Muscle of arm (tissue), 12 donors: ENCODE data around the gene TRMT2A. TPM values are rescaled to one million over a fixed set of nuclear protein-coding genes. Genes with fewer than 3 reads are reported as not detected.

Experiments used
- DNase-seq: peaks from one replicate; pipeline ENCODE4 v3.0.0-alpha.2; 2013
- polyA plus RNA-seq, 12 donors: library from polyadenylated mRNA; unstranded; fragments of 120-200 nt; gene quantifications; one replicate each; pipeline ENCODE4 v1.2.1, GENCODE V29; 2013; ENCODE audit not compliant: insufficient read length in 12 of 12

TRMT2A gene
- polyA plus RNA-seq, 12 donors: 30.0 to 61.2 (median 40.1) TPM; not detected in 1

GRCh38 chr22:20123366-20124082 is 6.5 kb upstream of the TRMT2A start:
- DNase-seq: no peak

DNA sequence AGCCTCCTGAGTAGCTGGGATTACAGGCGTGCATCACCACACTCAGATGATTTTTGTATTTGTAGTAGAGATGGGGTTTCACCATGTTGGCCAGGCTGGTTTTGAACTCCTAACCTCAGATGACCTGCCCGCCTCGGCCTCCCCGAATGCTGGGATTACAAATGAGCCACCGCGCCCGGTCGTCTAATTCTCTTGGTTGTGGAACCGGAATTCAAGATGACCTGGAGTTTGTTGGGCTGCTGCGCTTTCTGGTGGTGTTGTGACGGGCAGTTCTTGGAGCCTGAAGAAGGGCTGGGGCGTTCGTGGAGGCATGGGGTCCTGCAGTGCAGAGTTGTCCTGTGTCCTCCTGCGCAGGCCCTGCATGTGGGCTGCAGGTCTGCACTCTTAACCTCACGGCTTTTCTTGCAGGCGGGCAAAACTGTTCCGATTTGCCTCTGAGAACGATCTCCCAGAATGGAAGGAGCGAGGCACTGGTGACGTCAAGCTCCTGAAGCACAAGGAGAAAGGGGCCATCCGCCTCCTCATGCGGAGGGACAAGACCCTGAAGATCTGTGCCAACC is 4.9 kb upstream of the TRMT2A start:
- no peak for DNase-seq

DNA sequence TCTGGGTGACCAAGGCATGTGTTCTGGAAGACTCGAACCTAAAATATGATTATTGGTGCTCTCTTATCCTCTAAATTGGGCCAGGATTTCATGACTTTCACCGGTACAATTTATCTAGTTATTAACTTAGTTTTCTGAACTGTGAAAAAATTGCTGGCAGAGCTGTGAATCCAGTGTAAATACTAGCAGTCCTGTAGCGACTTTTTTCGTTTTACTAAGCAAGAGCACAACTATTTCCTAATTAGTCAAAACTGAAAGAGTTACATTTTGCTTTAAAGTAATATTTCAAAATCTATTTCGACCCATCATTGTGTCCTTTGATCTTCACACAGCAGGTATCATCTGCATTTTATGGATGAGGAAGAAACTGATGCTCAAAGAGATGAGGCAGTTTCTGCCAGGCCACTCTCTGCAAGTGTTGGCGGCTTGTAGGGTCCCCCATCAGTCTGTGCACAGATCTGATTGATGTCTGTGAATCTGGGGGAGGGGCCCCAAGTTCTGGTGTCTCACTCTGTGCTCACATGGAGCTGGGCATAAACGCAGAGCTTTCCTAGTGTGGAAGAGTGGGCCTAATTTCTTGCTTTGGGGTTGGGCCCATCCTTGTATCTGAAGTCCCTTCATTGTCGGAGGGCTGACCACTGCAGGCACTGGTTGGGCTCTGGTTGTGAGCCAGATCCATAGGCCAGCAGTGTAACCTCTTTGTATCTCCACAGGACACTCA is 1.4 kb upstream of the TRMT2A start:
- DNase-seq: no peak

DNA sequence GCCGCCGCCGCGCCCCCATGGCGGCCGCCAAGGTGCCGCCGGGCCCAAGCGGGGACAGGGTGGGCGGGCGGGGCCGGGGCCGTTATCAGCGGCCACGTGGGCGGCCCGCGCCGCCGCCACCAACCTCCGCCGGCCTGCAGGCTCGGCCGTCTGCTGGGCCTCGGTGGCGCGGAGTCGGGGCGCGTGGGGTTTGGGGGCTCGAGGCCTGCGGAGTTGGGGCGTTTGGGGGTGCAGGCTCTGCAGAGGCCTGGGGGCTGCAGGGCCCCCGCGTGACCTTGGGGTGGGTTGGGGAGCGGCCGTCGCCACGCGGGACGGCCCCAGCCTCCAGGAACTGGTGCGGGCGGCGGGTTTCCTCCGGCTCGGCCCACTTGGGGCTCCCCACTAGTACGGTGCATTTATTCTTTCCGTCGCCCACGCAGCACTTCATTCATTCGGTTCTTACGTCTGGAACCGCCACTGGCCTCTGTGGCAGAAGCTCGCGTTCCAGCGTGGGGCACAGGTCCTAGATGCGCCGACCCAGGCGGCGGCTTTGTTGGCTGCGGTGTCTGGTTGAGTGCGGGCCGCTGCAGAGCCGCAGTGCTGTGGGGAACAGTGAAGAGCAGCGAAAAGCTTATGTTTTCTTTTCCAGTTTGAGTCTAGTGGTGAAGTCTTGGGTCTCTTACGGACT is 740 bp upstream of the TRMT2A start:
- DNase-seq: no peak

- DNase-seq: no peak
Observed at GRCh38 chr22:20116376-20116950, 563 bp downstream of the TRMT2A start.

GRCh38 chr22:20115691-20116375 is 1.2 kb downstream of the TRMT2A start, which contains the start of gene RANBP1:
TSS of gene RANBP1 (plus strand) at chr22:20116104. CDS start at chr22:20116185, 81 bp downstream.
- no peak for DNase-seq

DNA sequence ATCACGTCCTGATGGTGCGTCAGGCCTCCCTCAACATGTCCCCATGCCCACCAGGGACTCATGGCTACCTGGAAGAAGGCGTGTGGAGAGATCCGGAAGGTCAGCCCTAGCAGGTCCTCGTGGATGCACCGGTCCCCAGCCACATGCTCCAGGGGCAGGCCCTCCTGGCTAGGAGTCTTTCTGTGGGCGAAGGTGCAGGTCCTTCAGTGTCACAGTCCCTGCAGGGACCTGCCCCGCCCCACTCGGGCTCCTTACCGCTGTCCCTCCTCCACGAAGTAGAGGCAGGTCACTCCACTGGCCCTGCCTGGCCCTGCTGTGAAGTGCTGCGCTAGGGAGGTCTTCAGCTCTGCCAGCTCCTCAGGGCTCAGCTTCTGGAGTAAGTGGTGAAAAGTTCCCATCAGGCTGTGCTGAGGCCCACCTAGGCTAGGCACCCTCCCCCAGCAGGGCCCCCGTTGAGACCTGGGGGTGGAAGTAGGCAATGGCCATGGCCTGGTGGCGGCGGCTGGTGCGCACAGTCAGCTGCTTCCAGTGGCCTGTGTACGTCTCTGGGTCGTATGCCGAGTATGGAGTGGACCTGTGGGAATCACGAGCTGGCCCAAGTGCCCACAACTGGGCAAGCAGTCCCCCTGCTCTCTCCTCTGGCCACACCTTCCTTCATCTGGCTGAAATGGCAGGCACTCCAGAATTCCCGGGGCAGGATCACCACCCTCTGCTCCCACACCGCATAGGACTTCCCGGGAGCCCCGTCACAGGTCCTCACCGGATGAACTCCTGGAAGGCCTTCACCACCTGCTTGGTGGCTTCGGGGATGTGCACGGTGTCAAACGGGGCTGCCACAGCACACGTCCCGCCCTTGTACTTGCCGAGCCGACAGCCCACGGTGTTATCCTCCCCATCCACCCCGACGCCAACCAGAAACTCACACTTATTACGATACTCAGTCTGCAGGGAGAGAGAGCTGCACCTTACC is 2.2 kb downstream of the TRMT2A start:
- no peak for DNase-seq

DNA sequence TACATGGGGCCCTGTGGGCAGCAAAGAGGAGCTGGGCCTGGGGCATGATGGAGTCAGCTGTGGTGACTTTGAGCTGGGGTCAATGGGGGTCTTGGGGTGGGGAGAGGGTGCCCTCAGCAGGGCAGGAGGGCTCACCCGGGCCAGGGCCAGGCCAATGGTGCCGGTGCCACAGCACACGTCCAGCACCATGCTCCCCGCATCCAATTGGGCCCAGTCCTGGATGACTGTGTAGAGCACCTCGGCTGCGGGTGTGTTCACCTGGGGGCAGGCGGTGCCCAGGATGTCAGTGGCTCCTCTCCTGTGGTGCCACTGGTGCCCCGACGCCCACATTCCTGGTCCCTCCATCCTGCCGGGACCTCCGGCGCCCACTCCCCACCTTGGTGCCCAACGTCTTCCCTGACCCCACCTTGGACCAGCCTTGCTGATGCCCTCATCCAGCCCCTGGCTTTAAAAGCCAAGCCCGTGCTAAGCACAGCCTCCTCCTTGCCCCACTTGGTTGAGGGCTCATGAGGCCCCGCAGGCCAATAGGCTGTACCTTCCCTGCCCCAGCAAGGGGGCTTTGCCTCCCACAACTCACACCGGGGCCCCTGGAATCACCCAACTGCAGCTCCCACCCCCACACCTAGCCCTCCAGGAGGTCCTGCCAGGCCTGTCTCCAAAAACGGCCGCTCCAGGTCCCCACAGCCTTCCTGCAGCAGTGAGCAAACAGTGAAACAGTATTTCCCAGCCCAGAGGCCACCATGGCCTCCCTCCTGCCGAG is 3.3 kb downstream of the TRMT2A start:
- DNase-seq: no peak

DNA sequence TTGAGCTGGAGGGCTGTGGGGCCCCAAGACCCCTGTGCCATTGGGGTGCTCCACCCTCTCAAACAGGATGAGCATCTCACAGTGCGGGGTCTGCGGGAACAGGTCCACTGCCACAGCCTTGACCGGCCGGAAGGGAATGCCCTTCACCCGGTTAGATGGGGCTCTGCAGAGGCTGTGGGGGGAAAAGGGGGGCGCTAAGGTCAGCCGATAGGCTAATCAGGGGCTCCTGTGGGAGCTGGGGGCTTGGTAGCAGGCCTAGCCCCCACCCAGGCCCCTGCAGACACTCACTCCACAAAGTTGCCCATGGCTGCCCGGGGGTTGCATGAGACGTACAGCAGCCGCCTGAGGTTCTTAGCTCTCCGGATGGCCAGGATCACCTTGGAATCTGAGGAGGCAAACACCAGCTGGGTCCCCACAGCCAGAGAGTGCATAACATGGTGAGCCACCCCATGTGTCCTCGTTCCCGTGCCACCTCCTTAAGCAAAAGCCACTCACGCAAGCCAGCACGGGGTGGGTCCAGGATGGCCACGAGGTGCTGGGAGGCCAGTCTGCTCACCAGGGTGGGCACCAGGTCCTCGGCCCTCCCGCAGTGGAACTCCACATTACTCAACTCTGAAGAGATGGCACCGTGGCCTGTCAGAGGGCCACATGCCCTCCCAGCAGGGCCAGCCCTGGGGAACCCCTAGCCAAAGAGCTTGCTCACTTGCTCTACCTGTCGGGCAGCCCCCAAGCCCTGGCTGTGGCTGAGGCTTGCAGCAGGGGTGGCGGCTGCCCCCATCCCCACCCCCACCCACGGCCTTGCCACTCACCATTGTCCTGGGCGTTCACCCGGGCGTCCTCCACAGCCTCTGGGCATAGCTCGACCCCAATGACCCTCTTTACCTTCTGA is 4.2 kb downstream of the TRMT2A start:
- DNase-seq: no peak

DNA sequence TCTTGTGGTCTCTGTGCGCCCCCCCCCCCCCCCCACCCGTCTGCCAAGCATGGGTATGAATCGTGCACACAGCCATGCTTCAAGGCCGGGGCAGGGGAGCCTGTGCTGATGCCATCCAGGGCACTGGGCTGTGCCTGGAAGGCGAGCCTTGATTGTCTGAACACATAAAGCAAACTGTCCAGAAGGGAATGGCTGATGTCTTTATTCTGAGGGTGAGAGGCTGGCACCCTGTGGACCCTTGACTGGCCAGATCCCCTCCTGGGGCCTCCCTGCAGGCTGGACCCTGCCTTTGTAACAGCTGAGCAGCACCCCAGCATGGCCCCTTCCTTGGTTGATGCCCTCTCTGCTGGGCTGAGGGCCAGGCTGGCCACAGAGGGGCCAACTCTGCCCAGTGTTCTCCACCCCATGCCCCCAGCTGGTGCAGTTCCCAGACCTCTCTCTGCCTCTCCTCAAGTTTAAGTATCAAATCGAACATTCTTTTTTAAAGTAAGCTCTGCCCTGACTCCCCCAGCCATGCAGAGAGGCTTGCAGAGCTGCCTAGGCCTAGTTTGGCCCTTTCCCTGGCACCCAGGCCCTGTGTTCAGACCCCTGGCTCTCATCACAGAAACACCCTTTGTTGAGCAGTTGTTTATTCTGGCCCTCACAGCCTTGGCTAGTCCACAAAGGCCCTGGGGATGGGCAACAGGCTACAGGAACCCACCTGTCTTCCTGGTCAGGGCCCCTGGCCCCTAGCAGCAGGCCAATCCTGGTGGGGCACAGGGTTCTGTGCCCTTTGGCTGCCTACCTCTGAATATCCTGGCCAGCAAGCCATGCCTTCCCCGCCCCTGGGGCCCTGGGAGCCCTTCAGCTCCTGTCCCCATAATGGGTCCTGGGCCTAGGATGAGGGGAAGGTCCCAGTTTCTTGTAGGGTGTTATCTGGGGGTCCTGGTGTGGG is 5.1 kb downstream of the TRMT2A start:
- DNase-seq: no peak

- no peak for DNase-seq
Observed at GRCh38 chr22:20111045-20111688, 5.9 kb downstream of the TRMT2A start.

DNA sequence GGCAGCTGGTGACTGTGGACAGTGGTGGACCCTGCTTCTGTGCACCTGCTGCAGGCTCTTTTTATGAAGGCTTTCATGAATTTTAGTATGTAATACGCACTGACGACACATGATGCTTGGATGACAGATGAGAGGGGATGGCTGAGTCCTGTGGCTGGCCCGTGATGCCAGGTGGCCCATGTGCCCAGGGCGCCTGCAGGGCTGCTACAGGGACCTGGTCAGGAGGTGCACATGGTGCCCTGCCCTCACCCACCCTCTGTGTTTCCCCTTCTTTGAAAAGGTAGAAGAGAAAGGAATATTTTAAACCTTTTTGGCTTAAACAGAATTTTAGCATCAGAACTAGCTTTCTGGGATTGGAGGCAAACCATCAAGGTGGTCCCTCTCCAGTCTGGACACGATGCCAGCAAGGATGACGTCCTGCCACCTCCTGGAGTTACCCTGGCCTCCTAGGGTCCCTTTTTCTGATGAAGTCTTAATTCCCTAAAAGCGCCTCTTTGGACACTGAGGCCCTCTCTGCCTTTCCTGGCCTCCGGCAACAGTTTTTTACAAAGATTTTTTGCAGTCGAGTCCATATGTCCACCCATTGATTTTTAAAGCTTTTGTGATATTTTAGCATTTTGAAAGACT is 6.6 kb downstream of the TRMT2A start:
- no peak for DNase-seq

DNA sequence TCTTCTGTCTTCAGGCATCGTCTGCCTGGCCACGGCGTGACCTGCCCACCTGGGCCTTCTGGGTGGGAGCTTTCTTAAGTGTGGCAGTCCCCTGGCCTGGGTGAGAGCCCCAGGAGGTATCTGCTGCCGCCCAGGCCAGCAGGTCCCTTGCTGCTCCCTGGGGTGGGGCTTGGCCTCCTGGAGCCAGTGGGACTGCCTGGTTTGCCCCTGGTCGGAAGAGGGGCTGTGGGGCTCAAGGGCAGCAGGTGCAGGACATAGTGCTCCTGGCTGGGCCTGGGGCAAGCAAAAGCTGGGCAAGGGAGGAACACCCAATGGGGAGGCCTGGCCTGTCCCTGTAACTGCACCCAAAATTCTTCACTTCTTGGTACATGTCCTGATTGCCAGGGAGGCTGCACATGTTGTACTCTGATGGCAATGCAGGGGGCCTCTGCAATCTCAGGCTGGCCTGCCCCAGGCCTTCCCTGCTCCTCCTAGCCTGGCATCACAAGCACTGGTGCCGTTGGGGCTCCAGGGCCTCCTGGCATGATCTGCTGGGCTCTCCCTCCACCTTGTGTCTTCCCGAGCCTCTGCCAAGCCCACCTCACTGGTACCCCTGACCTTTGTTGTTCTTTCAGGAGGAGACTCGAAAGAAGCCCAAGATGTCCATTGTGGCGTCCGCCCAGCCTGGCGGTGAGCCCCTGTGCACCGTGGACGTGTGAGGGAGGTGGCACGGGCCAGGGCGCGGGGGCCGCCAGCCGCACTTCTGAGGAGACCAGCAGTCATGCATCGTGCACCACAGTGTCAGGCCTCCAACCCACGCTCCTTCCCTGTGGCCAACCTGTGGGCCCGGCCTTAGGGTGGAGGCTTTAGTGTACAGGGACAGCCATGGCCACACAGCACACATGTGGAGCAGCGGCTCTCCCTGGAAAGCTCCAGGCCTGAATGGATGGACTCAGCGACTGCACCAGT is 7.3 kb downstream of the TRMT2A start:
- no peak for DNase-seq

GRCh38 chr22:20108757-20109230 is 8.2 kb downstream of the TRMT2A start:
- DNase-seq: no peak
